HFFc6 (cell line): ENCODE results near the gene PPP1R7. TPM values are rescaled to one million over a fixed set of nuclear protein-coding genes. Genes with fewer than 3 reads are reported as not detected.
A peak's percentile ranks its signal among the peaks of the same experiment; 100 is the strongest.

Experiments
- DNase-seq: peaks from one replicate; pipeline ENCODE4 v3.0.0-alpha.2; 2018
- H3K27ac Mint-ChIP-seq: 2 replicates; pipeline ENCODE4 v1.8.0; 2020; ENCODE audit warnings: mild to moderate bottlenecking, mixed read lengths
- H3K27me3 Mint-ChIP-seq: 2 replicates; pipeline ENCODE4 v1.8.0; 2021; ENCODE audit warnings: mild to moderate bottlenecking, moderate library complexity, mixed read lengths; ENCODE audit not compliant: insufficient read depth
- H3K36me3 Mint-ChIP-seq: 2 replicates; pipeline ENCODE4 v1.8.0; 2021; ENCODE audit warnings: low read depth, mixed read lengths
- H3K4me1 Mint-ChIP-seq: 2 replicates; pipeline ENCODE4 v1.8.0; 2020; ENCODE audit warnings: low read depth, mixed read lengths
- H3K4me3 Mint-ChIP-seq: 2 replicates; pipeline ENCODE4 v1.8.0; 2020; ENCODE audit warnings: mild to moderate bottlenecking, moderate library complexity, mixed read lengths
- H3K9me3 Mint-ChIP-seq: 2 replicates; pipeline ENCODE4 v1.8.0; 2020; ENCODE audit warnings: mild to moderate bottlenecking, mixed read lengths
- total RNA-seq, 6 experiments: library from RNA; stranded (reverse); fragmentation: NEBNext Ultra II Directional; extraction: Animal tissue kit (Norgen Biotek cat#: 25700); gene quantifications; 2 replicates in 1 of 6; 3 replicates in 5 of 6; pipeline ENCODE4 v1.2.3, GENCODE V29; 2021
- TF ChIP-seq, protein P1 (sequence below): fragments of 200-600 bp; sonication (generic); IDR thresholded peaks from 2 replicates; pipeline ENCODE4 v1.5.0; 2021; ENCODE audit warnings: antibody characterized with exemption, mild to moderate bottlenecking

The PPP1R7 gene
- total RNA-seq, 6 experiments from 2014 or later: 90.6 to 117 (median 103) TPM

DNA sequence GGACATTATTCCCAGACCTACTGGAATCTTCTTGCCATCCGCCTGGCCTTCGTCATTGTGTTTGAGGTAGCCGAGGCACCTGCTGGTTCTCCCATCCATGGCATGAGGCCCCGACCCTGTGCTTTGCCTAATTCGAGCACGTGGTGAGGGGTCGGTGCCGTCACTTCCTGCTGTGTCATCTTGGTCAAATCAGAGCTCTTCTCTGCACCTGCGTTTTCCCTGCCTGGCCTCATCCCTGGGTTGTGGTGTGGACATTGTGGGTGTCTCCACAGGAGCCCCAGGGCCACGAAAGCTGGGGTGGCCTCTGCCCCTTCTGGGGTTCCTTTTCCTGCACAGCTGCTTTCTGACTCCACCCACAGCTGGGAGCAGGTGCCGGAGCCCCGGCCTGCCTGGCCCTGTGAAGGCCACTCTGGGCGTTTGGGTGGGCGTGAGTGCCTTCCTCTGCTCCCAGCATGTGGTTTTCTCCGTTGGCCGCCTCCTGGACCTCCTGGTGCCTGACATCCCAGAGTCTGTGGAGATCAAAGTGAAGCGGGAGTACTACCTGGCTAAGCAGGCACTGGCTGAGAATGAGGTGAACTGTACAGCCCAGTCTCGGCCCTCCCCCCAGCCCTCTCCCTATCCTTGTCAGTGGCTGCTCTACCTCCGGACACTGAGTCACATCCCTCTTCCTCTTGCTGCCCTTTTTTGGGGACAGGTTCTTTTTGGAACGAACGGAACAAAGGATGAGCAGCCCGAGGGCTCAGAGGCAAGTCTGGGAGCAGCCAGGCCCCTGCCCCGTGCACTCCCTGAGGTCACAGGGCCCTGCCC lies 73.1 kb downstream of the PPP1R7 start:
- H3K27me3 Mint-ChIP-seq: peaks cover 41% of the 10 kb centered on the region
- TF ChIP-seq, protein P1, sequence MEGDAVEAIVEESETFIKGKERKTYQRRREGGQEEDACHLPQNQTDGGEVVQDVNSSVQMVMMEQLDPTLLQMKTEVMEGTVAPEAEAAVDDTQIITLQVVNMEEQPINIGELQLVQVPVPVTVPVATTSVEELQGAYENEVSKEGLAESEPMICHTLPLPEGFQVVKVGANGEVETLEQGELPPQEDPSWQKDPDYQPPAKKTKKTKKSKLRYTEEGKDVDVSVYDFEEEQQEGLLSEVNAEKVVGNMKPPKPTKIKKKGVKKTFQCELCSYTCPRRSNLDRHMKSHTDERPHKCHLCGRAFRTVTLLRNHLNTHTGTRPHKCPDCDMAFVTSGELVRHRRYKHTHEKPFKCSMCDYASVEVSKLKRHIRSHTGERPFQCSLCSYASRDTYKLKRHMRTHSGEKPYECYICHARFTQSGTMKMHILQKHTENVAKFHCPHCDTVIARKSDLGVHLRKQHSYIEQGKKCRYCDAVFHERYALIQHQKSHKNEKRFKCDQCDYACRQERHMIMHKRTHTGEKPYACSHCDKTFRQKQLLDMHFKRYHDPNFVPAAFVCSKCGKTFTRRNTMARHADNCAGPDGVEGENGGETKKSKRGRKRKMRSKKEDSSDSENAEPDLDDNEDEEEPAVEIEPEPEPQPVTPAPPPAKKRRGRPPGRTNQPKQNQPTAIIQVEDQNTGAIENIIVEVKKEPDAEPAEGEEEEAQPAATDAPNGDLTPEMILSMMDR: no peak
- H3K27ac Mint-ChIP-seq: peak overlapping the region; percentile 73
- peaks cover 13% of the 10 kb centered on the region; the same call in 1 of the 2 replicates for H3K36me3 Mint-ChIP-seq
- peak overlapping the region; percentile 22; the same call in 1 of the 2 replicates for H3K4me3 Mint-ChIP-seq
- DNase-seq: peak; percentile 30
- H3K9me3 Mint-ChIP-seq: peaks cover 14% of the 10 kb centered on the region
- peaks cover 60% of the 10 kb centered on the region for H3K4me1 Mint-ChIP-seq

DNA sequence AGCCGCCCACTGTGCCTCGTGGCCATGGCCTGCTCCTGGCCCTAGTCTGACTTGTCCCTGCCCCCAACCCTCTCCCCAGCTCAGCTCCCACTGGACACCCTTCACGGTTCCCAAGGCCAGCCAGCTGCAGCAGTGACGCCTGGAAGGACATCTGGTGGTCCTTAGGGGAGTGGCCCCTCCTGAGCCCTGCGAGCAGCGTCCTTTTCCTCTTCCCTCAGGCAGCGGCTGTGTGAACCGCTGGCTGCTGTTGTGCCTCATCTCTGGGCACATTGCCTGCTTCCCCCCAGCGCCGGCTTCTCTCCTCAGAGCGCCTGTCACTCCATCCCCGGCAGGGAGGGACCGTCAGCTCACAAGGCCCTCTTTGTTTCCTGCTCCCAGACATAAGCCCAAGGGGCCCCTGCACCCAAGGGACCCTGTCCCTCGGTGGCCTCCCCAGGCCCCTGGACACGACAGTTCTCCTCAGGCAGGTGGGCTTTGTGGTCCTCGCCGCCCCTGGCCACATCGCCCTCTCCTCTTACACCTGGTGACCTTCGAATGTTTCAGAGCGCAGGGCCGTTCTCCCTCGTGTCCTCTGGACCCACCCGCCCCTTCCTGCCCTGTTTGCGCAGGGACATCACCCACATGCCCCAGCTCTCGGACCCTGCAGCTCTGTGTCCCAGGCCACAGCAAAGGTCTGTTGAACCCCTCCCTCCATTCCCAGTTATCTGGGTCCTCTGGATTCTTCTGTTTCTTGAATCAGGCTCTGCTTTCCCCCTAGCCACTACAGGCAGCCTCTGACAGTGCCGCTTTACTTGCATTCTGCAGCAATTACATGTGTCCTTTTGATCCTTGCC lies 74.0 kb downstream of the PPP1R7 start:
- TF ChIP-seq, protein P1: peak; percentile 19; the same call in 1 of the 2 replicates
- Mint-ChIP-seq H3K4me3 (peak overlapping the region; percentile 69), H3K36me3 (peaks cover 17% of the 10 kb centered on the region), H3K27me3 (peaks cover 44% of the 10 kb centered on the region), H3K9me3 (peaks cover 14% of the 10 kb centered on the region), H3K27ac (peak overlapping the region; percentile 73), H3K4me1 (peaks cover 51% of the 10 kb centered on the region)
- DNase-seq: peak; percentile 71

DNA sequence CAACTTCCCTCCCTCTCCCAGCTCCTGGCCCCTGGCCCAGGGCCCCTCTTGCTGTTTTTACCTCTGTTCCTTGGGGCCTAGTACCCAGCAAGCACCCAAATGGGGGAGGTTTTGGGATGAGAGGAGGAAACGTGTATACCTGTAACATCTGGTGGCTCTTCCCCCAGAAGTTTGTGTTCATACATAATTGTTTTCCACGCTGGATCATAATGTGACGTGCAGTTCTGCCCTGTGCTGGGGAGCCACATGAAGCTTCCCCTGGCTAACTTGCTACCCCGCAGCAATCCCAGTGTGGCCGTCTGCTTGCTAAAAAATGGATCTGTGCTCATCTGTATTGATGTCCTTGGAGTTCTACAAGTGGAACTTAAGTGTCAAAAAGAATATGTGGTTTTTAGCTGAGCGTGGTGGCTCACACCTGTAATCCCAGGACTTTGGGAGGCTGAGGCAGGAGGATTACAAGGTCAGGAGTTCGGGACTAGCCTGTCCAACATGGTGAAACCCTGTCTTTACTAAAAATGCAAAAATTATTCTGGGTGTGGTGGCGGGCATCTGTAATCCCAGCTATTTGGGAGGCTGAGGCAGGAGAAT lies 74.7 kb downstream of the PPP1R7 start:
- peaks cover 19% of the 10 kb centered on the region for H3K36me3 Mint-ChIP-seq
- peaks cover 14% of the 10 kb centered on the region for H3K9me3 Mint-ChIP-seq
- no peak for DNase-seq
- H3K27me3 Mint-ChIP-seq: peaks cover 44% of the 10 kb centered on the region
- peak overlapping the region; percentile 69 for H3K4me3 Mint-ChIP-seq
- H3K4me1 Mint-ChIP-seq: peaks cover 44% of the 10 kb centered on the region
- TF ChIP-seq, protein P1: no peak
- peak overlapping the region; percentile 73 for H3K27ac Mint-ChIP-seq

DNA sequence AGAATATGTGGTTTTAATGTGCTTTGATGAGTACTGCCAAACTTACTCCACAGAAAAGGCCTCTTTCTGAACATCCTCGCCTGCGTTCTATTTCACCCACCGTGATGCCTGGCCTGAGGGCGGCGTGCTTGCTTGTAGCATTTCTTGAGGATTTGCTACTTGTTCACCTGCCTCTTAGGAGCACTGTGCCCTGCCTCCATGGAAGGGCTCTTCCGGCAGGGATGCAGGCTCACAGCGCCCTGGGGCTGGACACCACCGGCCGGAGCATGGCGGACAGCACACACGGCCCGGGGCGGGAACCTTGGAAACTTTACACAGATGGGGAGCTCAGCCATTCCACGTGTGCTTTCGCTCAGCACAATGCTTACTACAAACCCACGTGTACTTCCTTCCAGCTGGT lies 75.3 kb downstream of the PPP1R7 start:
- Mint-ChIP-seq H3K9me3 (peaks cover 14% of the 10 kb centered on the region), H3K4me3 (no peak overlapping the region; the same call in 1 of the 2 replicates), H3K36me3 (peaks cover 19% of the 10 kb centered on the region), H3K27me3 (peaks cover 46% of the 10 kb centered on the region), H3K27ac (0 out of 2 replicates have a peak overlapping the region, but pooled peaks have one; percentile 73), H3K4me1 (peaks cover 42% of the 10 kb centered on the region)
- no peak for DNase-seq
- TF ChIP-seq, protein P1: no peak

DNA sequence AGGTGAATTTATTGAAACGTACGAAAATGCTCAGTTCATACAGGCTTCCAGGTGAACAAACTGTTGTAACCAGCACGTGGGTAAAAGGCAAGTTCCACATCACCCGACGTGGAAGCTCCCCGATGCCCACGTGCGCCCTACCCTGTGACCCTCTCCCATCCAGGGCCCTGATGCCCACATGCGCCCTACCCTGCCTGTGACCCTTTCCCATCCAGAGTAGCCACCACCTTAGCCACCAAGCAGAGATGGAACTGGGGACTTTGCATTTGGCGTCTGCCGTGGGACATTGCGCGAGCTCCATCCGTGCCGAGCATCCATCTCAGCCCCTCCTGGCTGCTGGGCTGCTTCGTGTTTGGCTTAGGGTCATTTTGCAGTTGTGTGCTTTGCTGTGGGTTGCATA lies 75.7 kb downstream of the PPP1R7 start:
- Mint-ChIP-seq H3K27me3 (peaks cover 48% of the 10 kb centered on the region), H3K36me3 (peaks cover 19% of the 10 kb centered on the region), H3K9me3 (peaks cover 14% of the 10 kb centered on the region), H3K4me1 (peaks cover 42% of the 10 kb centered on the region), H3K27ac (no peak overlapping the region), H3K4me3 (no peak overlapping the region; the same call in 1 of the 2 replicates)
- TF ChIP-seq, protein P1: no peak
- DNase-seq: no peak
